Measurements from ENCODE around the gene TOR4A.
A peak's percentile ranks its signal among the peaks of the same experiment; 100 is the strongest.

The TOR4A gene

GRCh38 chr9:137296670-137297664 lies 19.4 kb downstream of the TOR4A start:
- DNase-seq, result no peak

- no peak for DNase-seq
Observed at GRCh38 chr9:137297966-137298365, 20.4 kb downstream of the TOR4A start.

GRCh38 chr9:137298401-137299202 lies 21.1 kb downstream of the TOR4A start:
- DNase-seq, result no peak

DNA sequence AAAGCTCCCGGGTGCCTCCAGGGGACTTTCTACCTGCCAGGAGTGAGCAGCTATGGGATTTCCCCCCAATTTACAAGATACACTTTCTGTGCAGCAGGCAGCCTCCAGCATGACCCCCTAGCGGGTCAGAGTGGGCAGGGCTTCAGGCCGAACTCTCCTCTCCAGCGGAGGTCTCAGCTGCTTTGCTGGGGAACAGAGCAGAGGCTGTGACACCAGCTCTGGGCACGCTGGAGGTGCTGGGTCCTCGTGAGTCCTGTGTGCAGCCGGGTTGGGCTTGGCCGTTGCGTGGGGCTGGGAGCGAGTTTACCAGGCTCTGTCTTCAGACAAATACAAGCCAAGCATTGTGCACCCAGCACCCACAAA lies 21.7 kb downstream of the TOR4A start:
- DNase-seq, result no peak

GRCh38 chr9:137299938-137300337 lies 22.4 kb downstream of the TOR4A start:
- DNase-seq, result no peak

DNA sequence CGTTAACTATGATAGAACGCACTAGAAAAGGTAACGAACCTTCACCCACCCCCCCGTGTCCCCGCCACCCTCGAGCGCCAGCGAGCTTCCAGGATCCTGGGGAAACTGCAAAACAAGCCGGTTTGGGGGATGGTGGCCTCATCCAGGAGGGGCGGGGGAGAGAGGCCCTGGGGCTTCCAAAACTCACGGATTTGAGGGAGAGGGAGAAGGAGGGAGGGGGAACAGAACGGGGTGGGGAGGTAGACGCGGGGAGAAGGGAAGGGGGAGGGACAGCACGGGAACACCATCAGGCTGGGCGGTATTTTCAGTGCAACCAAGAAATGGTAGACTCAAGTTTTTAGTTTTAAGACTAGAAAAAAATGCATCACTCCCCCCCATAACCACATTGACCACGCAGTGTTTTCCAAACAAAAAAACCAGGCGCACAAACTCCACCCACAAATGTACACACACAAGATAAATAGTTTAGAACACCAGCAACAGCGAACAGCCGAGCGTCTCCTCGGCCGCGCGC lies 23.1 kb downstream of the TOR4A start:
- DNase-seq, result no peak

DNA sequence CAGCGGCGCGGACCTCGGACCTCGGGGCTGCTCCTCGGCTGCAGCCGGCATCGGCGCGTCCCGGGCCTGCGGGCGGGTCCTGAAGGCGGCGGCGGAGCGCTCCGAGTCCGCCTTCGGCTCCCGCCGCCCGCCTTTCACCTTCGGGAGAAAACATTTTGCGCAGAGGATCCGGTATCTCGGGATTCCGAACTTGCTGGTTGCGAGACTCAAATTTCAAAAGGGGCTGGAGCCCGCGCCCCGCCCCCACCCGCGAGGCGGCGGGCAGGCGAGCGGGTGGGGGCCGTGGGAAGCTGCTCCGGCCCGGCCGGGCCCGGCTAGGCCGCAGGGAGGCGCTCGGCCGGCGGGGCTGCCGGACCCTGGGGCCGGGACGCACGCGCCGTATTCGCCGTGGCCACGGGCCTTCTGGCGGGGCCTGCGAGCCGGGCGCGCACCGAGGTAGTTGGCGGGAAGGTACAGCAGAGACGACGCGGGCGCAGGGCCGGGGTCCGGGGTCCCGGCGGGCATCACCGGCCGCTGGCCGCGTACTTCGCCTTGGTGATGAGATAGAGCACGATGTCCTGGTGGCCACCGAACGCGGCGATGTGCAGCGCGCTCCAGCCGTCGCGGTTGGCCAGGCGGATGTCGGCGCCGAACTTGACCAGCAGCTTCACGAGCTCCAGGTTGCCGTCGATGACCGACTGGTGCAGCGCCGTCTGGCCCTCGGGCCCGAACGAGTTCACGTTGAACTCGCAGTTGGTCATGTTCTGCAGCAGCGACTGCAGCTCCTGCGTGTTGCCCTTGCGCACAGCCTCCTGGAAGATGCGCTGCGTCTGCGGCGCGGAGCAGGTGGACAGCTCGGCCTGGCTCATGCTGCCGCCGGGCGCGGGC lies 23.8 kb downstream of the TOR4A start:
- DNase-seq, result peak; percentile 49

DNA sequence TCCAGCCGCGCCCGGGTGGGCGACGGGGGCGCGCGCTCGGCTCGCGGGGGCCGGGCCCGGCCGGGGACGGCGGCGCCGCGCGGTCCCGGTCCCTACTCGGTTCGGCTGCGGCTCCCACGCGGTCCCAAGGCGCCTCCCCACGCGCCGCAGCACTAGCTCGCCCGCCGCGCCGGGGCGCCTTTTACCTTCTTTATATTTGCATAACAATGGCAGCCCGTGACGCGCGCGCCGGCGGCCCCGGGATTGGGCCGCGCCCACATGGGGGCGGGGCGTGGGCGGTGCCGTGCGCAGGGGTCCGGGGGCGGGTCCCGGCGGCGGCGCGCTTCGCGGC lies 24.6 kb downstream of the TOR4A start, which contains the start of gene NRARP:
Gene NRARP, minus strand, starts transcription at position 154 of the 331 bp plus-strand sequence. CDS start 343 bp downstream, outside the sequence.
- DNase-seq, result peak; percentile 96

DNA sequence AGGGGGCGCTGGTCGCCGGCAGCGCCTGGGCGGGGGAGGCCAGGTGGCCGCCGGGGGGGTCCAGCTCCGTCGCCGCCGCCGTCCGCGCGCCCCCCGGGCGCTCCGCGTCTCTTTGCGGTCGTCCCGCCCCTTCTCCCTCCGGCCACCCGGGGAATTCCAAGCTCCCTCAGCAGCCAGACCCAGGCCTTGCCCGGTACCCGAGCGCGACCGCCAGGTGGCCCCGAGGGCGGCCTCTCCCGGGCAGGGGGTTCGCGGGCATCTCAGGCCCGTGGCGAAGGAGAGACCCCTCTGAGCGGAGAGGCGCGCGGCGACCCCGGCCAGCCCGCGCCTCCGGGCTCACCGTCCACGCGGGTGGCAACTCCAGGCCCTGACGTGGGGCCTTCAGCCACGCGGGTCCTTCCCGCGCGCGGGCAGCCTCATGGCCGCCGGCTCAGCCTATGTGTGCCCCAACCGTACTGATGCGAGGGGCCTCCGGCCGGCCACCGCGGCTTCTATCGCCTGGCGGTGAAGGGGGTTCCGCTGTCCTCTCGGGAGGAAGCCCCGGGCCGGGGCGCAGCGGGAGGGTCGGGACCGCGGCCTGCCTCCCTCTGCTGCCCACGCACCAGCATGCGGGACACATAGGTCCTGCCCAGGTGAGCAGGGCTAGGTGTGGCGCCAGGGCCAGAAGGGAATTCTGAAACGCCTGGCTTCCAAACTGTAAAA lies 25.1 kb downstream of the TOR4A start:
- no peak for DNase-seq

DNA sequence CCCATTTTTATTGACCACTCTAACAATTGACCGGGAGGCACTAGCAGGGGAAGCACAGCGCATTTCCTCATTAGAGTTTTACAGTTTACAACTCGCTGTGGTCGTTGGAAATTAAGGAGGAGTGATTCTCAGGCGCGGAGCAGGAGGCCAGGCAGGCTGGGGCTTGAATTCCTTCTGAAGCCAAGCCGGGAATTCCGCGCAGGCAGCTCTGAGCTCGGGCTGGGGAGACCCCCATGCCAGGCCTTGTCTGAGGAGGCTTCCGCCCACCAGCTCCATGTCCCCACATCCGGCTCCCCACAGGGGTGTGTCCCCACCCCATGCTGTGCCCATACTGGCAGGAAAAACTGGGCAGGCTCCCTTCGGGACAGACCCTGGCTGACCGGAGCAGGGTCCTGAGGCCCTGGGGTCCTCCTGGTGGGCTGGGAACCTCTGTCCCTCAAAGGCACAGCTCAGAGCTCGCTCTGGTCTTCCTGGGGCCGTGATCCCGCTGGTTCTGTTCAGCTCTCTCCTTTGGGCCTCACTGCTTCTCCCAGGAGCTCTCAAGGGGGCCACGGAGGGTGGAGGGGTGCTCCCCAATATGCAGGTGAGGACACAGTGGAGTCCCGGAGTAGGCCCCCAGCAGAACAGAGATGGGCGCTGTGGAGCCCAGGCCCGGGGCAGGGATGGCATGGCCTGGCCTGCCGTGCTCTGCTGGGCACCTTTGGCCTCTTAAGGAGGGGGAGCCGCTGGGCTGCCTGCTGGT lies 25.8 kb downstream of the TOR4A start:
- DNase-seq, result peak; percentile 27

GRCh38 chr9:137303893-137304382 lies 26.4 kb downstream of the TOR4A start:
- no peak for DNase-seq

GRCh38 chr9:137304383-137305059 lies 27.0 kb downstream of the TOR4A start:
- DNase-seq, result no peak

DNA sequence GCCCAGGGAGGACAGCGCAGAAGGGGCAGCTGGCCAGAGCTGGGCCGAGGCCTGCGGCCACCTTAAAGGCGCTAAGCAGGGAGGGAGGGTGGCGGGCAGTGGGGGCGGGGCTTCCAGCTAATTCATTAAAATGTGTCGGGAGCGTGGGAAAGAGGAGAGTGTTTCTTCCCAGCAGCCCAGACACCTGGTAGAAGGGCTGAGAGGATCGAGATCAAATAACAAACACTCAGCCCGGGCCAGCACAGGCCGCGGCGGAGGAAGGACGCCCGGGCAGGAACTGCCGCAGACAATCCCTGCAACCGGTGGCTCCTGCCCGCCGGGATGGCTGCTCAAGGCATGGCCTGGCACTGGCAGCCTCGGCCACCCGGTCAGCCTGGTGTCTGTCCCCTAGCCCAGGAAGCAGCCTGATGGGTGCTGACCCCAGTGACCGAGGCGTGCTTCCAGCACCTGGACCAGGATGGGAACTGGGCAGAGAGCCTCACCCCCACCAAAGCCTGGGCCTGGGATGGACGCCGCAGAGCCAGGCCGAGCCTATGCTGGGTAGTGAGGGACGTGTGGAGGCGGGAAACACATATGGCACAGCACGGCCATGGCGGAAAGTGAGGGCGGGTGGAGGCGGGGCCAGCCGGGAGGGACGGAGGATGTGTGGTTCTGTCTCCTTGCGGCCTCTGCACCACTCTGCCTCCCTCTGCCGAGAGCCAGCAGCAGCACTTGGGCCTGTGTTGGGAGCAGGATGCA lies 27.7 kb downstream of the TOR4A start:
- DNase-seq, result peak; percentile 64

DNA sequence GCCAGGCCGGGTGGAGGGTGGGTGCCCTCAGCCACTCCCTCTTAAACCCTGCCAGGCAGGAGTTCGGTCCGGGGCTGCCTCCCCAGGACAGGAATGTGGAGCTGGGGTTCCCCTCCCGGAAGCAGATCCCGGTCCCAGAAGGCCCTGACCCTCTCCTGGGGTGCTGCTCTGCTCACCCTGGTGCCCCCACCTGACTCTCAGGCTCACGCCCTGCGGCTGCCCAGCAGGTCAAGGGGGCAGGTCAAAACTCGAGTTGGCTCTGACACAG lies 28.2 kb downstream of the TOR4A start:
- no peak for DNase-seq

GRCh38 chr9:137306066-137306849 lies 28.7 kb downstream of the TOR4A start:
- no peak for DNase-seq

GRCh38 chr9:137306850-137307254 lies 29.3 kb downstream of the TOR4A start:
- DNase-seq, result no peak

DNA sequence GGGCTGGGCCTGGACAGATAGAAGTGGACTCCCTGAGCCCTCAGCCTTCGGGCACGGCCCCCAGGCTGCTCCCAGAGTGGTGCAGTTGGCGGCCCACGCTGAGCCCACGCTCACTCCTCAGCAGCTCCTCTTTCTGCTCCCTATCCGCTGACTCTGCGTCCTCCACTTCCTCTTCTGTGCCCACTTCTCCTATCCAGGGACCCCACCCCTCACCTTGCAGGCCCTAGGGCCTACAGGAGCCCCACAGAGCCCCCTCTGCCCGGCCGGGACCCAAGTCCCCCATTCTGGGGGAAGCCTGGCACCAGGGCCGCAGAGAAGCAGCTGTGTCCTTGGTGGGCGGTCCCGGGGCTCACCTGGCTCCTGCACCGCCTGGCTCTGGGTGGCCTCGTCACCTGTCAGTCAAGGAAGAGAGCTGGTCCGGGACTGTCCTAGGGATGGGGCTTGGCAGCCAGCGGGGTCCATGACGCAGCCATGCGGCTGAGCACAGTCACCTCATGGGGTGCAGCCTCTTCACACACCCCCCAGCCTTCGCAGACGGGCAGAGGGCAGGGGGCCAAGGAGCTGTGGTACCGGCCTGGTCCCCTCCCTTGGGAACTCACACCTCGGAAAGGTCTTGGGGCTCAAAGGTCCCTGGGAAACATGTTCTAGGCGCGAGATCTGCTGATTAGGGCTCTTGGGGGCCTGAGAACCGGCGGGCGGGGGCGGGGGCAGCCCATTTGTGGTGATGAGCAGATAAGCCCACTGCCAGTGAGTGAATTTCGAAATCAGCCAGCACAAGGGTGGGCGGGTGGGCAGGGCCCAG lies 29.9 kb downstream of the TOR4A start:
- DNase-seq, result no peak

DNA sequence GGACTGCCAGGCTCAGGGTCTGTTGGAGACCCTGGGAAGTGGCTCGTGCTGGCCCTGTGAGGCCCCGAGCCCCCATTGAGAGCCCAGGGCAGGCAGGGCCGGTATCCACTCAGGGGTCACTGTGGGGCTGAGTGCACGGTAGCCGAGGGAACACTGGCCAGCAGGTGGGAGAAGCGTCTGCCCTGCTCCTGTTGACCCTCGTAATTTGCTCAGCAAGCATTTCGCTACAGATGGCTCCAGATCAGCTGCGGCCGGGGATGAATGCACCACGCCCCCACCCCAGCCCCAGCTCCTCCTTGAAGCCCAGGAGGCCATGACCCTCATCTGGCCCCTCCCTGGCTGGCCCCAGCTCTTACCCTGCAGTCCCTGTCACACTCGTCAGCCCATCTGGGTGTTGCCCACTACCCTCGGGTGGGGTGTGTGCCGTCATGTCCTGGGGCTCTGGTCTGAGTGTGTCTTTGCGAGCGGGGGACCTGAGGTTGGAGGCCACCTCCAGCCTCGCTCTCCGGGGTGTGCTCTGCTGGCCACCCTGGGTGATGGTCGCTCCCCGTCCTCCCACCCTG lies 30.6 kb downstream of the TOR4A start:
- no peak for DNase-seq
